Neuron (in vitro differentiated cells): ENCODE measurements around the gene TENM4.

Experiments
- H2AFZ ChIP-seq: one replicate; pipeline ENCODE4 v1.6.1; 2013; ENCODE audit warnings: low read depth, mild to moderate bottlenecking, inconsistent platforms, low read length, moderate library complexity
- H3K27me3 ChIP-seq: one replicate; pipeline ENCODE4 v1.6.1; 2013; ENCODE audit warnings: low read length; ENCODE audit not compliant: insufficient read depth
- H3K36me3 ChIP-seq: one replicate; pipeline ENCODE4 v1.6.1; 2013; ENCODE audit warnings: low read length; ENCODE audit not compliant: insufficient read depth
- H3K4me1 ChIP-seq: one replicate; pipeline ENCODE4 v1.6.1; 2013; ENCODE audit warnings: low read length; ENCODE audit not compliant: insufficient read depth
- H3K4me3 ChIP-seq: 2 replicates; pipeline ENCODE4 v1.5.1; 2013; ENCODE audit warnings: mild to moderate bottlenecking, low read length, moderate library complexity
- H3K9me3 ChIP-seq: one replicate; pipeline ENCODE4 v1.6.1; 2013; ENCODE audit warnings: low read length

The TENM4 gene

GRCh38 chr11:78927511-78927910, 513.3 kb downstream of the TENM4 start:
- no peaks in the 10 kb centered on the region for H3K36me3 ChIP-seq
- H3K9me3 ChIP-seq: peaks cover 1% of the 10 kb centered on the region
- no peak overlapping the region for H3K4me3 ChIP-seq
- no peaks in the 10 kb centered on the region for H3K27me3 ChIP-seq
- H2AFZ ChIP-seq: no peak overlapping the region
- peaks cover 12% of the 10 kb centered on the region for H3K4me1 ChIP-seq

- H3K9me3 ChIP-seq: no peaks in the 10 kb centered on the region
- no peaks in the 10 kb centered on the region for H3K36me3 ChIP-seq
- H3K4me3 ChIP-seq: no peak overlapping the region
- peaks cover 12% of the 10 kb centered on the region for H3K4me1 ChIP-seq
- no peaks in the 10 kb centered on the region for H3K27me3 ChIP-seq
- no peak overlapping the region for H2AFZ ChIP-seq
Observed at GRCh38 chr11:78926633-78927338, 514.0 kb downstream of the TENM4 start.

GRCh38 chr11:78925387-78925786, 515.4 kb downstream of the TENM4 start:
- Histone ChIP-seq H3K9me3 (no peaks in the 10 kb centered on the region), H2AFZ (no peak overlapping the region), H3K4me1 (peaks cover 12% of the 10 kb centered on the region), H3K27me3 (no peaks in the 10 kb centered on the region), H3K4me3 (no peak overlapping the region), H3K36me3 (no peaks in the 10 kb centered on the region)

GRCh38 chr11:78922859-78923625, 517.8 kb downstream of the TENM4 start:
- no peaks in the 10 kb centered on the region for H3K36me3 ChIP-seq
- H2AFZ ChIP-seq: no peak overlapping the region
- H3K9me3 ChIP-seq: no peaks in the 10 kb centered on the region
- H3K27me3 ChIP-seq: no peaks in the 10 kb centered on the region
- no peak overlapping the region for H3K4me3 ChIP-seq
- no peaks in the 10 kb centered on the region for H3K4me1 ChIP-seq

- H3K9me3 ChIP-seq: no peaks in the 10 kb centered on the region
- H3K4me1 ChIP-seq: no peaks in the 10 kb centered on the region
- H3K4me3 ChIP-seq: no peak overlapping the region
- H2AFZ ChIP-seq: no peak overlapping the region
- no peaks in the 10 kb centered on the region for H3K27me3 ChIP-seq
- no peaks in the 10 kb centered on the region for H3K36me3 ChIP-seq
Observed at GRCh38 chr11:78921509-78921908, 519.3 kb downstream of the TENM4 start.

GRCh38 chr11:78920329-78920728, 520.5 kb downstream of the TENM4 start:
- H3K36me3 ChIP-seq: no peaks in the 10 kb centered on the region
- H3K27me3 ChIP-seq: no peaks in the 10 kb centered on the region
- no peaks in the 10 kb centered on the region for H3K4me1 ChIP-seq
- no peaks in the 10 kb centered on the region for H3K9me3 ChIP-seq
- no peak overlapping the region for H2AFZ ChIP-seq
- H3K4me3 ChIP-seq: no peak overlapping the region

GRCh38 chr11:78916759-78917158, 524.1 kb downstream of the TENM4 start:
- Histone ChIP-seq H3K4me1 (no peaks in the 10 kb centered on the region), H3K4me3 (no peak overlapping the region), H3K27me3 (no peaks in the 10 kb centered on the region), H3K36me3 (no peaks in the 10 kb centered on the region), H3K9me3 (no peaks in the 10 kb centered on the region), H2AFZ (no peak overlapping the region)

- Histone ChIP-seq H2AFZ (no peak overlapping the region), H3K4me1 (no peaks in the 10 kb centered on the region), H3K9me3 (no peaks in the 10 kb centered on the region), H3K36me3 (no peaks in the 10 kb centered on the region), H3K27me3 (no peaks in the 10 kb centered on the region), H3K4me3 (no peak overlapping the region)
Observed at GRCh38 chr11:78914503-78914902, 526.3 kb downstream of the TENM4 start.

GRCh38 chr11:78912778-78913177, 528.1 kb downstream of the TENM4 start:
- H3K27me3 ChIP-seq: no peaks in the 10 kb centered on the region
- no peak overlapping the region for H3K4me3 ChIP-seq
- H3K4me1 ChIP-seq: no peaks in the 10 kb centered on the region
- no peaks in the 10 kb centered on the region for H3K9me3 ChIP-seq
- H3K36me3 ChIP-seq: no peaks in the 10 kb centered on the region
- H2AFZ ChIP-seq: no peak overlapping the region

- Histone ChIP-seq H3K36me3 (no peaks in the 10 kb centered on the region), H3K4me1 (no peaks in the 10 kb centered on the region), H2AFZ (no peak overlapping the region), H3K27me3 (no peaks in the 10 kb centered on the region), H3K4me3 (no peak overlapping the region), H3K9me3 (no peaks in the 10 kb centered on the region)
Observed at GRCh38 chr11:78910322-78910721, 530.5 kb downstream of the TENM4 start.

- H3K36me3 ChIP-seq: no peaks in the 10 kb centered on the region
- H3K4me3 ChIP-seq: no peak overlapping the region
- no peaks in the 10 kb centered on the region for H3K27me3 ChIP-seq
Observed at GRCh38 chr11:78909386-78909785, 531.4 kb downstream of the TENM4 start.

GRCh38 chr11:78907636-78908035, 533.2 kb downstream of the TENM4 start:
- Histone ChIP-seq H3K4me1 (no peaks in the 10 kb centered on the region), H3K9me3 (no peaks in the 10 kb centered on the region), H3K36me3 (no peaks in the 10 kb centered on the region), H2AFZ (no peak overlapping the region), H3K4me3 (no peak overlapping the region), H3K27me3 (no peaks in the 10 kb centered on the region)

More at GRCh38 chr11:78909386-78909785, 531.4 kb downstream of the TENM4 start:
- Histone ChIP-seq H3K9me3 (no peaks in the 10 kb centered on the region), H3K4me1 (no peaks in the 10 kb centered on the region), H2AFZ (no peak overlapping the region)

GRCh38 chr11:78906566-78906965, 534.3 kb downstream of the TENM4 start:
- H3K9me3 ChIP-seq: no peaks in the 10 kb centered on the region
- H3K27me3 ChIP-seq: no peaks in the 10 kb centered on the region
- no peaks in the 10 kb centered on the region for H3K36me3 ChIP-seq
- H3K4me3 ChIP-seq: no peak overlapping the region
- H2AFZ ChIP-seq: no peak overlapping the region
- H3K4me1 ChIP-seq: no peaks in the 10 kb centered on the region
